Endothelial cell (in vitro differentiated cells): ENCODE measurements around the gene PROB1. TPM values are rescaled to one million over a fixed set of nuclear protein-coding genes. Genes with fewer than 3 reads are reported as not detected.
A peak's percentile ranks its signal among the peaks of the same experiment; 100 is the strongest.

ENCODE experiments used
- DNase-seq: peaks from one replicate; pipeline ENCODE4 v3.0.0; 2021; ENCODE audit warnings: low spot score
- H3K27ac Mint-ChIP-seq: one replicate; pipeline ENCODE4 v1.8.0; 2021; ENCODE audit warnings: mixed read lengths, inconsistent platforms; ENCODE audit not compliant: unreplicated experiment
- H3K27me3 Mint-ChIP-seq: one replicate; pipeline ENCODE4 v1.8.0; 2021; ENCODE audit warnings: mild to moderate bottlenecking, moderate library complexity, mixed read lengths, inconsistent platforms; ENCODE audit not compliant: unreplicated experiment
- H3K36me3 Mint-ChIP-seq: one replicate; pipeline ENCODE4 v1.8.0; 2021; ENCODE audit warnings: mild to moderate bottlenecking, low read depth, mixed read lengths, inconsistent platforms; ENCODE audit not compliant: unreplicated experiment
- H3K4me1 Mint-ChIP-seq: one replicate; pipeline ENCODE4 v1.8.0; 2021; ENCODE audit warnings: mild to moderate bottlenecking, mixed read lengths, inconsistent platforms; ENCODE audit not compliant: unreplicated experiment
- H3K4me3 Mint-ChIP-seq: one replicate; pipeline ENCODE4 v1.8.0; 2021; ENCODE audit warnings: mild to moderate bottlenecking, mixed read lengths, inconsistent platforms; ENCODE audit not compliant: unreplicated experiment
- H3K9me3 Mint-ChIP-seq: one replicate; pipeline ENCODE4 v1.8.0; 2021; ENCODE audit warnings: mixed read lengths, inconsistent platforms; ENCODE audit not compliant: unreplicated experiment
- total RNA-seq: library from RNA; stranded (reverse); fragmentation: NEBNext Ultra II Directional; extraction: Animal tissue kit (Norgen Biotek cat#: 25700); gene quantifications from one replicate; pipeline ENCODE4 v1.2.1, GENCODE V29; 2021; ENCODE audit not compliant: unreplicated experiment
- TF ChIP-seq, protein P1 (sequence below): fragments of 200-600 bp; sonication (generic); IDR thresholded peaks from one replicate; pipeline ENCODE4 v1.5.0; 2021; ENCODE audit warnings: antibody characterized with exemption; ENCODE audit not compliant: unreplicated experiment

The PROB1 gene
- total RNA-seq, 1 donor from 2014 or later = 7.3 TPM

DNA sequence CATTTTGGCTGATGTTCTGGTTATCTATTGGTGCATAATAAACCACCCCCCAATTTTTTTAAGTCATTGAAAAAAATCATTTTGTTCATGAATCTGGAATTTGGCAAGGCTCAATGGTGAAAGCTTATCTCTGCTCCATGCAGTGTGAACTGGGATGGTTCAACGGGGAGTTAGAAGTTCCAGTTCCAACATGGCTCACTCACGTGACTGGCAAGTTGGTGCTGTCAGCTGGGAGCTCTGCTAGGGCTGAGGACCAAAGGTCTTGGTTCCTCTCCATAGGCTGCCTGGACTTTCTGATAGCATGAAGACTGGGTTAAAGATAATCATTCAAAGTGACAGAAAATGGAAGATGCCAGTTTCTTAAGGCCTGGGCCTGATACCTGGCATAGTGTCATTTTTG lies 12.1 kb upstream of the PROB1 start:
- H3K27me3 Mint-ChIP-seq = peaks cover 6% of the 10 kb centered on the region
- no peak overlapping the region for H3K4me3 Mint-ChIP-seq
- H3K27ac Mint-ChIP-seq = no peak overlapping the region
- H3K36me3 Mint-ChIP-seq = peaks cover 9% of the 10 kb centered on the region
- no peak for DNase-seq
- H3K4me1 Mint-ChIP-seq = peaks cover 23% of the 10 kb centered on the region
- no peaks in the 10 kb centered on the region for H3K9me3 Mint-ChIP-seq
- TF ChIP-seq, protein P1, sequence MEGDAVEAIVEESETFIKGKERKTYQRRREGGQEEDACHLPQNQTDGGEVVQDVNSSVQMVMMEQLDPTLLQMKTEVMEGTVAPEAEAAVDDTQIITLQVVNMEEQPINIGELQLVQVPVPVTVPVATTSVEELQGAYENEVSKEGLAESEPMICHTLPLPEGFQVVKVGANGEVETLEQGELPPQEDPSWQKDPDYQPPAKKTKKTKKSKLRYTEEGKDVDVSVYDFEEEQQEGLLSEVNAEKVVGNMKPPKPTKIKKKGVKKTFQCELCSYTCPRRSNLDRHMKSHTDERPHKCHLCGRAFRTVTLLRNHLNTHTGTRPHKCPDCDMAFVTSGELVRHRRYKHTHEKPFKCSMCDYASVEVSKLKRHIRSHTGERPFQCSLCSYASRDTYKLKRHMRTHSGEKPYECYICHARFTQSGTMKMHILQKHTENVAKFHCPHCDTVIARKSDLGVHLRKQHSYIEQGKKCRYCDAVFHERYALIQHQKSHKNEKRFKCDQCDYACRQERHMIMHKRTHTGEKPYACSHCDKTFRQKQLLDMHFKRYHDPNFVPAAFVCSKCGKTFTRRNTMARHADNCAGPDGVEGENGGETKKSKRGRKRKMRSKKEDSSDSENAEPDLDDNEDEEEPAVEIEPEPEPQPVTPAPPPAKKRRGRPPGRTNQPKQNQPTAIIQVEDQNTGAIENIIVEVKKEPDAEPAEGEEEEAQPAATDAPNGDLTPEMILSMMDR = no peak

- TF ChIP-seq, protein P1 = no peak
- Mint-ChIP-seq H3K27ac (peak overlapping the region; percentile 99), H3K27me3 (peaks cover 6% of the 10 kb centered on the region), H3K9me3 (no peaks in the 10 kb centered on the region), H3K4me1 (peaks cover 23% of the 10 kb centered on the region), H3K4me3 (peak overlapping the region; percentile 60), H3K36me3 (peaks cover 1% of the 10 kb centered on the region)
- no peak for DNase-seq
Measured at GRCh38 chr5:139404484-139404840, 9.6 kb upstream of the PROB1 start.

GRCh38 chr5:139403787-139404483 lies 9.0 kb upstream of the PROB1 start, which contains the start of gene SPATA24:
TSS of gene SPATA24 (minus strand) at chr5:139404089. CDS start at chr5:139404060, 29 bp downstream.
- peak within 1 kb of the TSS; percentile 90 for H3K4me3 Mint-ChIP-seq
- peaks cover 6% of the 10 kb centered on the region for H3K27me3 Mint-ChIP-seq

GRCh38 chr5:139403418-139403786 lies 8.5 kb upstream of the PROB1 start:
- peak overlapping the region; percentile 99 for H3K27ac Mint-ChIP-seq
- H3K27me3 Mint-ChIP-seq = peaks cover 6% of the 10 kb centered on the region
- TF ChIP-seq, protein P1 = no peak
- no peaks in the 10 kb centered on the region for H3K9me3 Mint-ChIP-seq
- DNase-seq = no peak
- H3K4me1 Mint-ChIP-seq = peaks cover 23% of the 10 kb centered on the region
- peak overlapping the region; percentile 90 for H3K4me3 Mint-ChIP-seq
- H3K36me3 Mint-ChIP-seq = peaks cover 6% of the 10 kb centered on the region

More at GRCh38 chr5:139403787-139404483, 9.0 kb upstream of the PROB1 start, which contains the start of gene SPATA24:
- Mint-ChIP-seq H3K4me1 (peaks cover 23% of the 10 kb centered on the region), H3K36me3 (peaks cover 6% of the 10 kb centered on the region), H3K27ac (peak within 1 kb of the TSS; percentile 99), H3K9me3 (no peaks in the 10 kb centered on the region)
- TF ChIP-seq, protein P1 = no peak
- peak; percentile 96 for DNase-seq

DNA sequence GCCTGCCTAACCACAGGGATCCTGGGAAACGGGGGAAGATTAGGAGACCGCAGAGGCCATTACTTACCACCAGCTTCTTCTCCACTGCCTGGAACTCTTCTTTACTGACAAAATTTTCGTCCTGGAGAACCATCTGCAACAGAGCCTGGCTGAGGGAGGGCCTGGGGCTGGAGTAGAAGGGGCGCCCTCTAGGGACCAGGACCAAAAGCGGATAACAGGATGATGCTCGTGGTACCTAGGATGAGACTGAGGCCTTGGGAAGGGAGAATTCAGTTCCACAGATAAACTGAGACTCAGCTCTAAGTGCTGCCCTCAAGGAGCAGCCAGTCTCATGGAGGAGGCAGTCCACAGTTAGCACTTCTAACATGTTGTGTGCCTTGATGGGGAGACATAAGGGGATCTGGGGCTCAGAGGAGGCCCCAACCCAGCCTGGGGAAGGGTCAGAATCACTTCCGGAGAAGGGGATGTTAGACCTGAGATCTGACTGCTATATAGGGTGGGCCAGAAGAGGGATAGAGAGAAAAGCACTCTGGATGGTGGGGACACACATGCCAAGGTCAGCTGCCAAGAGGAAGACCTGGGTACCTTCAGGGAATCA lies 7.8 kb upstream of the PROB1 start:
- Mint-ChIP-seq H3K27ac (peak overlapping the region; percentile 55), H3K9me3 (no peaks in the 10 kb centered on the region), H3K4me1 (peaks cover 23% of the 10 kb centered on the region), H3K36me3 (peaks cover 6% of the 10 kb centered on the region), H3K27me3 (peaks cover 6% of the 10 kb centered on the region), H3K4me3 (peak overlapping the region; percentile 90)
- TF ChIP-seq, protein P1 = peak; percentile 38
- peak; percentile 51 for DNase-seq
